ENCODE measurements around the gene PGM2L1.

DNA sequence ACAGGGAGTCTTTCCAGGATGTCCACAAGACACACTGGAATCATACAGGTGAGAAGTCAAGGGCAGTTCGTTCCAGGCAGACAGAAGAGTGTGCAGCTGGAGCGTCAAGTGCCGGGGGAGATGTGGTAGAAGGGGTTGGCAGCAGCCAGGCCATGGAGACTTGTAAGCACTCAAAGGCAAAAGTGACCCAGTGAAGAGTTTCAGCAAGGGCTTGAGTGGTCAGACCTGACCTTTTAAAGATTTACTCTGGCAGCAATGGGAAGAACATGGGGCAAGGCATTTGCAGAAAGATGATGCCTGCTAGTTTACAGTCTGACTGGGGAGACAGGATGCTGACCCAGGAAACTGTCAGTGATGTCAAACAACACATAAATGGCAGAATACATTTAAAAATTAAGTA is 115.8 kb downstream of the PGM2L1 start:
- TF ChIP-seq SMAD1 (CRISPR knock-in tag; IDR thresholded peaks at IDR 0.05; ENCODE audit: borderline replicate concordance, low read depth) (no peak), HNF4G (IDR thresholded peaks at IDR 0.05; ENCODE audit: borderline replicate concordance, low read depth, low read length) (no peak), HNF4G (CRISPR knock-in tag; IDR thresholded peaks at IDR 0.05; ENCODE audit: borderline replicate concordance, low read depth) (no peak)
